GM12892 (cell line): ENCODE measurements around the gene HCRT.

ENCODE experiments used
- POLR2A ChIP-seq: IDR thresholded peaks from 2 replicates; pipeline ENCODE4 v1.6.1; 2011; ENCODE audit warnings: low read depth, low read length, control low read depth
- POLR2AphosphoS5 ChIP-seq: IDR thresholded peaks from 2 replicates; pipeline ENCODE4 v1.6.1; 2011; ENCODE audit warnings: low read depth, low read length, control low read depth
- TAF1 ChIP-seq: IDR thresholded peaks from 2 replicates; pipeline ENCODE4 v1.6.1; 2011; ENCODE audit warnings: low read depth, mild to moderate bottlenecking, control low read depth, low read length, borderline replicate concordance

GRCh38 chr17:42233156-42233555 lies 47.9 kb upstream of the HCRT start:
- TF ChIP-seq POLR2A (no peak), TAF1 (no peak), POLR2AphosphoS5 (no peak)
